ENCODE measurements around the gene SAMD4A.

The SAMD4A gene

GRCh38 chr14:54566410-54567223, at the start of gene SAMD4A:
Gene SAMD4A (plus strand): TSS chr14:54567128. CDS start chr14:54567917, 789 bp downstream.
- peak; percentile 77 for DNase-seq

GRCh38 chr14:54524410-54524809, 42.5 kb upstream of the SAMD4A start:
- DNase-seq, result no peak

- DNase-seq, result no peak
Observed at GRCh38 chr14:54528973-54529372, 38.0 kb upstream of the SAMD4A start.

- DNase-seq, result peak; percentile 10
Observed at GRCh38 chr14:54529811-54530210, 37.1 kb upstream of the SAMD4A start.

- DNase-seq, result no peak
Observed at GRCh38 chr14:54532111-54533012, 34.6 kb upstream of the SAMD4A start.

GRCh38 chr14:54533100-54533499, 33.8 kb upstream of the SAMD4A start:
- no peak for DNase-seq

GRCh38 chr14:54535126-54535525, 31.8 kb upstream of the SAMD4A start:
- no peak for DNase-seq

- no peak for DNase-seq
Observed at GRCh38 chr14:54535646-54536045, 31.3 kb upstream of the SAMD4A start.

- no peak for DNase-seq
Observed at GRCh38 chr14:54537651-54538050, 29.3 kb upstream of the SAMD4A start.

GRCh38 chr14:54538055-54538454, 28.9 kb upstream of the SAMD4A start:
- DNase-seq, result no peak

GRCh38 chr14:54547583-54547982, 19.3 kb upstream of the SAMD4A start:
- no peak for DNase-seq

- no peak for DNase-seq
Observed at GRCh38 chr14:54548491-54548890, 18.4 kb upstream of the SAMD4A start.

- DNase-seq, result no peak
Observed at GRCh38 chr14:54549862-54550261, 17.1 kb upstream of the SAMD4A start.

- no peak for DNase-seq
Observed at GRCh38 chr14:54550514-54550913, 16.4 kb upstream of the SAMD4A start.

- no peak for DNase-seq
Observed at GRCh38 chr14:54554401-54554800, 12.5 kb upstream of the SAMD4A start.

GRCh38 chr14:54555651-54556050, 11.3 kb upstream of the SAMD4A start:
- no peak for DNase-seq

- DNase-seq, result no peak
Observed at GRCh38 chr14:54556535-54556934, 10.4 kb upstream of the SAMD4A start.

- DNase-seq, result no peak
Observed at GRCh38 chr14:54562334-54562733, 4.6 kb upstream of the SAMD4A start.

- DNase-seq, result peak; percentile 57
Observed at GRCh38 chr14:54564071-54564867, 2.7 kb upstream of the SAMD4A start.

GRCh38 chr14:54564868-54565784, 1.8 kb upstream of the SAMD4A start:
- DNase-seq, result peak; percentile 61

- DNase-seq, result peak; percentile 90
Observed at GRCh38 chr14:54565785-54566409, 1.0 kb upstream of the SAMD4A start.

Measured in suppressor macrophage treated with lipopolysaccharide for 4 hours (primary cell).